LNCaP clone FGC (cell line): ENCODE data around the gene KCNAB3.
A peak's percentile ranks its signal among the peaks of the same experiment; 100 is the strongest.

Experiments used
- DNase-seq: peaks from one replicate; pipeline ENCODE4 v3.0.0-alpha.2; 2011; ENCODE audit warnings: low read depth
- H3K4me3 ChIP-seq: 2 replicates; pipeline ENCODE4 v1.5.1; 2011; ENCODE audit warnings: mild to moderate bottlenecking, low read depth, low read length, control low read depth
- CTCF ChIP-seq: IDR thresholded peaks from 2 replicates; pipeline ENCODE4 v1.5.1; 2012; ENCODE audit warnings: mild to moderate bottlenecking; ENCODE audit not compliant: control insufficient read depth, insufficient read depth; ENCODE audit errors: extremely low read depth

Gene KCNAB3

GRCh38 chr17:7930841-7931631 is 1.4 kb upstream of the KCNAB3 start:
- TF ChIP-seq CTCF: no peak
- DNase-seq: no peak
- peak overlapping the region; percentile 93 for H3K4me3 ChIP-seq

- H3K4me3 ChIP-seq: no peak overlapping the region
- TF ChIP-seq CTCF: no peak
- DNase-seq: no peak
These were observed 2.1 kb downstream of the KCNAB3 start for GRCh38 chr17:7927596-7927995.

- no peak overlapping the region for H3K4me3 ChIP-seq
- no peak for TF ChIP-seq CTCF
- DNase-seq: no peak
These were observed 6.6 kb downstream of the KCNAB3 start for GRCh38 chr17:7922845-7923628.

DNA sequence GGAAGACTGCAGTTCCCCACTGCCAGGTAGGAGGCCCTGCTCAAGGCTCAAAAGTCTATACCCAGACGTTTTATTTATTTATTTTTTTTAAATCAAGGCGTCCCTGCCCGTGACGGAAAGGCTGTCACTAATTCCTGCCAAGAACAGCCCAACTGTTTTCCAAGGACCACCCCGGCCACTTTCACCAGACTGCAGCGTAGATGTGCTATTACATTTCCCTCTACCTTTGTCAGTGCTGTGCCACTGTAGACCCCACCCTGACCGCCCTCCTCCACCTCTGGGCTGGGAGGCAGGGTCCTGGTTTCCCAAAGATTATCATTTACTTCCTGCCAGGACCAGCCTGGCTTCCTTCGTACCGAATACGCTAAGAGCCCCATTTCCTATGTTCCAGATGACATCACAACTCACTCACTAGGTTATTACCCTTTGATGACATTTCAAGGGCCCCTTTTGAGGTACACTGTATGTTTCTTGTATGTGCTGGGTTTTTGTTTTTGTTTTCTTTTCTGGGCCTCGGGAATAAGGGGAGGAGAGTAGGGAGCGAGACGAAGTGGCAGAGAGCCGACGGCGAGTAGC is 7.3 kb downstream of the KCNAB3 start:
- H3K4me3 ChIP-seq: no peak overlapping the region
- no peak for TF ChIP-seq CTCF
- no peak for DNase-seq

DNA sequence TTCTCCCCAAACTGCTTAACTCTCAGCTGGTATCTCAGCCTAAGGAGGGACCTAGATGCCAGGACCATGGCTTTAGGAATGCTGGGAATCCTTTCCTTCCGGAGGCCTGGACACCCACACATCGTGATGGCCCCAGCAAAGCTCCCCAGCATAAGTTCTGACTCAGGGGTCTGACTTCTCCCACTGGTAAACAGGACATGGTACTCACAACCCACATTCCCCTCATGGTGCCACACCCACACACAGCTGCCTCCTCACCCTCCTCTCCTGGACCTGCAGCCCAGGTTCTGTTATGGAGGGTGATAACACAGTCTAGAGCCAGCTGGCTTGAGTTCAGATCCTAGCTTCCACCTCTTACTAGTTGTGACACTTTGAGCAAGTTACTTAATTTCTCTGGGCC is 12.8 kb downstream of the KCNAB3 start:
- peak overlapping the region; percentile 50; the same call in 1 of the 2 replicates for H3K4me3 ChIP-seq
- no peak for DNase-seq
- TF ChIP-seq CTCF: no peak

DNA sequence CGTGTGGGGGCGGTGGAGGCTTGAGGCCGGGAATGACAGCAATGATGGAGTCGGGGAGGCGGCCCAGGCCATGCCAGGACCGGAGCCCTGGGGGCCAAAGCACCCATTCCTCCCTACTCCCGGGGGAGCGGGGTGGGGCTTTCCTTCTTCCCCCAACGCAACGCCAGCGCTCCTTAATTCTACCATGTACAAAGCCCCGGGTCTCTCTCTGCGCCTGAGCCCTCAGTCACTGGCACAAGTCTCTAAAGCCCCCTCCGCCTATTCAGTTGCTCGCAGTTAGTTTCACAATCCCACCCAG is 13.3 kb downstream of the KCNAB3 start:
- H3K4me3 ChIP-seq: peak overlapping the region; percentile 50
- no peak for DNase-seq
- TF ChIP-seq CTCF: no peak
